SU-DHL-6 (cell line): Measurements from ENCODE around the gene ITPK1.

Experiments
- H2AFZ ChIP-seq: fragments of 200-600 bp; sonication (generic); 2 replicates; pipeline ENCODE4 v1.6.1; 2014; ENCODE audit warnings: low read depth, mild to moderate bottlenecking, moderate library complexity, mixed read lengths, antibody characterized with exemption, low read length; ENCODE audit not compliant: severe bottlenecking
- H3F3A ChIP-seq: fragments of 200-600 bp; shearing (Covaris generic); 2 replicates; pipeline ENCODE4 v1.6.0; 2016; ENCODE audit warnings: antibody characterized with exemption, mild to moderate bottlenecking; ENCODE audit not compliant: insufficient read depth
- H3K27ac ChIP-seq: fragments of 200-600 bp; sonication (generic); 2 replicates; pipeline ENCODE4 v1.5.1; 2016; ENCODE audit warnings: low read depth, mild to moderate bottlenecking, low read length, moderate library complexity, mixed read lengths
- H3K27me3 ChIP-seq: fragments of 200-600 bp; sonication (generic), shearing (Covaris generic); 2 replicates; pipeline ENCODE4 v1.6.0; 2014; ENCODE audit warnings: mild to moderate bottlenecking, low read length
- H3K36me3 ChIP-seq: fragments of 200-600 bp; sonication (generic); 2 replicates; pipeline ENCODE4 v1.6.1; 2014; ENCODE audit warnings: mild to moderate bottlenecking, low read length, mixed read lengths
- H3K4me2 ChIP-seq: fragments of 300-600, 200-600 bp; shearing (Covaris generic), sonication (generic); 2 replicates; pipeline ENCODE4 v1.6.0; 2014; ENCODE audit warnings: low read length, low read depth, mild to moderate bottlenecking; ENCODE audit not compliant: poor library complexity, severe bottlenecking
- H3K4me3 ChIP-seq: fragments of 200-600 bp; sonication (generic); 2 replicates; pipeline ENCODE4 v1.5.1; 2014; ENCODE audit warnings: antibody characterized with exemption, low read length, mild to moderate bottlenecking, mixed read lengths; ENCODE audit not compliant: insufficient read depth, poor library complexity, severe bottlenecking
- H3K79me2 ChIP-seq: fragments of 200-600 bp; sonication (generic); 2 replicates; pipeline ENCODE4 v1.6.1; 2014; ENCODE audit warnings: mild to moderate bottlenecking, low read length, moderate library complexity; ENCODE audit not compliant: insufficient read depth
- H3K9ac ChIP-seq: fragments of 200-600 bp; sonication (generic); 2 replicates; pipeline ENCODE4 v1.7.0; 2014; ENCODE audit warnings: mild to moderate bottlenecking, low read length
- H3K9me2 ChIP-seq: fragments of 200-600 bp; sonication (generic); replicated peaks from 2 replicates; pipeline ENCODE4 v1.6.1; 2014; ENCODE audit warnings: low read length; ENCODE audit not compliant: insufficient read depth
- H3K9me3 ChIP-seq: fragments of 200-600 bp; sonication (generic); 2 replicates; pipeline ENCODE4 v1.6.1; 2014; ENCODE audit warnings: low read length, mixed read lengths; ENCODE audit not compliant: insufficient read depth
- H4K20me1 ChIP-seq: fragments of 200-600 bp; sonication (generic); 2 replicates; pipeline ENCODE4 v1.6.1; 2014; ENCODE audit warnings: low read depth, mild to moderate bottlenecking, antibody characterized with exemption, low read length, moderate library complexity, mixed read lengths
- CTCF ChIP-seq: fragments of 200-600 bp; sonication (generic); IDR thresholded peaks from one replicate; pipeline ENCODE4 v1.5.1; 2017; ENCODE audit warnings: antibody characterized with exemption, mild to moderate bottlenecking, low read length, moderate library complexity; ENCODE audit not compliant: insufficient read depth, poor library complexity, severe bottlenecking
- EZH2phosphoT487 ChIP-seq: fragments of 200-600 bp; sonication (generic), shearing (Covaris generic); conservative IDR thresholded peaks from 2 replicates; pipeline ENCODE4 v1.6.1; 2018; ENCODE audit warnings: mild to moderate bottlenecking, antibody characterized with exemption, low read length, moderate library complexity, mixed read lengths

The ITPK1 gene

GRCh38 chr14:92982956-92983355 lies 132.8 kb downstream of the ITPK1 start:
- Histone ChIP-seq H3K79me2 (no peaks in the 10 kb centered on the region), H4K20me1 (no peaks in the 10 kb centered on the region), H2AFZ (no peak overlapping the region), H3K4me3 (no peak overlapping the region), H3K9ac (no peak overlapping the region), H3K9me2 (no peaks in the 10 kb centered on the region), H3F3A (no peaks in the 10 kb centered on the region), H3K27me3 (no peaks in the 10 kb centered on the region), H3K27ac (no peak overlapping the region), H3K36me3 (no peaks in the 10 kb centered on the region), H3K4me2 (no peak overlapping the region), H3K9me3 (peaks cover 21% of the 10 kb centered on the region)
- TF ChIP-seq EZH2phosphoT487 (no peak), CTCF (no peak)

GRCh38 chr14:92981726-92982125 lies 134.0 kb downstream of the ITPK1 start:
- Histone ChIP-seq H3K9ac (no peak overlapping the region), H3K79me2 (no peaks in the 10 kb centered on the region), H4K20me1 (no peaks in the 10 kb centered on the region), H3K36me3 (no peaks in the 10 kb centered on the region), H3K27me3 (no peaks in the 10 kb centered on the region), H3K4me2 (no peak overlapping the region), H3K9me2 (no peaks in the 10 kb centered on the region), H3F3A (no peaks in the 10 kb centered on the region), H2AFZ (no peak overlapping the region), H3K4me3 (no peak overlapping the region), H3K27ac (no peak overlapping the region), H3K9me3 (peaks cover 33% of the 10 kb centered on the region)
- TF ChIP-seq EZH2phosphoT487 = no peak
- TF ChIP-seq CTCF = no peak

GRCh38 chr14:92980866-92981265 lies 134.9 kb downstream of the ITPK1 start:
- no peak overlapping the region for H3K9ac ChIP-seq
- H3K27ac ChIP-seq = no peak overlapping the region
- peaks cover 39% of the 10 kb centered on the region for H3K9me3 ChIP-seq
- H3K4me3 ChIP-seq = no peak overlapping the region
- H3K36me3 ChIP-seq = no peaks in the 10 kb centered on the region
- no peak overlapping the region for H2AFZ ChIP-seq
- no peak overlapping the region for H3K4me2 ChIP-seq
- no peaks in the 10 kb centered on the region for H3K9me2 ChIP-seq
- TF ChIP-seq EZH2phosphoT487 = no peak
- TF ChIP-seq CTCF = no peak
- no peaks in the 10 kb centered on the region for H3K27me3 ChIP-seq
- H3F3A ChIP-seq = no peaks in the 10 kb centered on the region
- H4K20me1 ChIP-seq = no peaks in the 10 kb centered on the region
- H3K79me2 ChIP-seq = no peaks in the 10 kb centered on the region
